ENCODE measurements around the gene ARL5C.

DNA sequence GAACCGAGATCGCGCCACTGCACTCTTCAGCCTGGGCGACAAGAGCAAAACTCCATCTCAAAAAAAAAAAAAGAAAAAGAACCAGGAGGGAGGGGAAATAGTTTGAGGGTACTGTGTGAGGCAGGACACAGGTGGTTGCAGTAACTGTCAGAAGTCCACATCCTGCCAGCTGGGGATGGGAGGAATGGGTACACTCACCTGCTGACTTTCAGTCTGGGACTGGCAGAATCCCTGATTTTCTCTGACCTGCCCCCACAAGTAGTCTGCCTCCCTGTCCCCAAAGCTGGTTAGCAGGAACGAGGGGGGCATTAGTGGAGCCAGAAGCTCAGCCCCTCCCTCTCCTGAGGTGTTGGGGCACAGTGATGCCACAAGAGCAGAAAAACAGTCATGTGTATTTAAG lies 7.1 kb upstream of the ARL5C start:
- TF ChIP-seq RBAK (tag by site-specific recombination; IDR thresholded peaks at IDR 0.05): no peak
- TF ChIP-seq, protein P1, sequence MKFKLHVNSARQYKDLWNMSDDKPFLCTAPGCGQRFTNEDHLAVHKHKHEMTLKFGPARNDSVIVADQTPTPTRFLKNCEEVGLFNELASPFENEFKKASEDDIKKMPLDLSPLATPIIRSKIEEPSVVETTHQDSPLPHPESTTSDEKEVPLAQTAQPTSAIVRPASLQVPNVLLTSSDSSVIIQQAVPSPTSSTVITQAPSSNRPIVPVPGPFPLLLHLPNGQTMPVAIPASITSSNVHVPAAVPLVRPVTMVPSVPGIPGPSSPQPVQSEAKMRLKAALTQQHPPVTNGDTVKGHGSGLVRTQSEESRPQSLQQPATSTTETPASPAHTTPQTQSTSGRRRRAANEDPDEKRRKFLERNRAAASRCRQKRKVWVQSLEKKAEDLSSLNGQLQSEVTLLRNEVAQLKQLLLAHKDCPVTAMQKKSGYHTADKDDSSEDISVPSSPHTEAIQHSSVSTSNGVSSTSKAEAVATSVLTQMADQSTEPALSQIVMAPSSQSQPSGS (tag by site-specific recombination; IDR thresholded peaks at IDR 0.05; ENCODE audit: low read depth): no peak
- no peak for TF ChIP-seq CTCF (tag by site-specific recombination; IDR thresholded peaks at IDR 0.05)
- TF ChIP-seq ZNF423 (tag by site-specific recombination; IDR thresholded peaks at IDR 0.05): no peak
- TF ChIP-seq ZNF155 (tag by site-specific recombination; IDR thresholded peaks at IDR 0.05): no peak
